Measurements from ENCODE around the gene SGIP1.

SGIP1 gene

GRCh38 chr1:66628926-66629325, 95.0 kb downstream of the SGIP1 start:
- DNase-seq (ENCODE audit: low spot score): no peak
- in situ Hi-C loops (cut with MboI; ENCODE audit: low sequenced_read_pairs, unreplicated experiment): no loop called here
- TF ChIP-seq, protein P1, sequence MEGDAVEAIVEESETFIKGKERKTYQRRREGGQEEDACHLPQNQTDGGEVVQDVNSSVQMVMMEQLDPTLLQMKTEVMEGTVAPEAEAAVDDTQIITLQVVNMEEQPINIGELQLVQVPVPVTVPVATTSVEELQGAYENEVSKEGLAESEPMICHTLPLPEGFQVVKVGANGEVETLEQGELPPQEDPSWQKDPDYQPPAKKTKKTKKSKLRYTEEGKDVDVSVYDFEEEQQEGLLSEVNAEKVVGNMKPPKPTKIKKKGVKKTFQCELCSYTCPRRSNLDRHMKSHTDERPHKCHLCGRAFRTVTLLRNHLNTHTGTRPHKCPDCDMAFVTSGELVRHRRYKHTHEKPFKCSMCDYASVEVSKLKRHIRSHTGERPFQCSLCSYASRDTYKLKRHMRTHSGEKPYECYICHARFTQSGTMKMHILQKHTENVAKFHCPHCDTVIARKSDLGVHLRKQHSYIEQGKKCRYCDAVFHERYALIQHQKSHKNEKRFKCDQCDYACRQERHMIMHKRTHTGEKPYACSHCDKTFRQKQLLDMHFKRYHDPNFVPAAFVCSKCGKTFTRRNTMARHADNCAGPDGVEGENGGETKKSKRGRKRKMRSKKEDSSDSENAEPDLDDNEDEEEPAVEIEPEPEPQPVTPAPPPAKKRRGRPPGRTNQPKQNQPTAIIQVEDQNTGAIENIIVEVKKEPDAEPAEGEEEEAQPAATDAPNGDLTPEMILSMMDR (IDR thresholded peaks at IDR 0.05; ENCODE audit: borderline replicate concordance, control extremely low read depth, extremely low read depth, insufficient read depth, missing control alignments): no peak

DNA sequence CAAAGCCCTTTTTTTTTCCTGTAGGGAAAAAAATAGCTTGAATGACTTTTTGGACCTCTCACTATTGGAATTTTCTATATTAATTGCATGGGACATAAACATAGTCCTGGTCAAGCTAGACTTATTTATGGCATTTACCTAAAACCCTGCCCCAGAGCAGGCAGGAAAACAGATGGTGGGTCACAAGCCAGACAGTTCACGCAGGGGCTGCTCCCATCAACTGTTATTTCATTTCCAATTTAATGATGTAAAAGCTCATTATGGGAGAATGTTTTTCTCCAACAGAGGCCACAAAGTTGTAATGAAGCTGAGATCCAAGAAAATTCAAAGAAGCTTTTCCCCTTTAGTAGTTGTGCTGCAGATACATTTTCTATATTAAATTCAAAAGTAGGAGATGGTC, 99.2 kb downstream of the SGIP1 start:
- in situ Hi-C loops (cut with MboI; ENCODE audit: low sequenced_read_pairs, unreplicated experiment): no loop called here
- DNase-seq (ENCODE audit: low spot score): no peak
- TF ChIP-seq, protein P1 (IDR thresholded peaks at IDR 0.05; ENCODE audit: borderline replicate concordance, control extremely low read depth, extremely low read depth, insufficient read depth, missing control alignments): no peak

- TF ChIP-seq, protein P1 (IDR thresholded peaks at IDR 0.05; ENCODE audit: borderline replicate concordance, control extremely low read depth, extremely low read depth, insufficient read depth, missing control alignments): no peak
- in situ Hi-C loops (cut with MboI; ENCODE audit: low sequenced_read_pairs, unreplicated experiment): no loop called here
- no peak for DNase-seq (ENCODE audit: low spot score)
These were observed 103.2 kb downstream of the SGIP1 start for GRCh38 chr1:66637146-66637545.

- in situ Hi-C loops (cut with MboI; ENCODE audit: low sequenced_read_pairs, unreplicated experiment): no loop called here
- TF ChIP-seq, protein P1 (IDR thresholded peaks at IDR 0.05; ENCODE audit: borderline replicate concordance, control extremely low read depth, extremely low read depth, insufficient read depth, missing control alignments): no peak
- DNase-seq (ENCODE audit: low spot score): no peak
These were observed 108.0 kb downstream of the SGIP1 start for GRCh38 chr1:66641891-66642473.

DNA sequence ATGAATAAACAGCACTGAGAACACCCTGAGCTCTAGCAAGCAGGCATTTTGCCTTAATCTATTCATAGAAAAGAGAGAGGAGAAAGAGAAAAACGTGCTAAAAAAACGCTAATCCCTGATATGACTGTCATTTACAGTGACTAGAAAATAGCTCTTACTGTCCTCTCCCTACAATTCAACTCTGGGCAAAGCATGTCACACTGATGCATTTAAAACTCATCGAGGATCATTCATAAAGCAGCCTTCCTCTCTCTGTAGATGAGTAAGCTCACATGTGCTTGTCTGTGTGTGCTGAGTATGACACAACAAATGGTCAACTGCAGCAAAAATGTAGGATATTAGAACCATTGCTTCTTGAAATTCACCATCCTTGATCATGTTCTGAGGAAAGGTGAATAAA, 109.0 kb downstream of the SGIP1 start:
- TF ChIP-seq, protein P1 (IDR thresholded peaks at IDR 0.05; ENCODE audit: borderline replicate concordance, control extremely low read depth, extremely low read depth, insufficient read depth, missing control alignments): no peak
- no peak for DNase-seq (ENCODE audit: low spot score)
- in situ Hi-C loops (cut with MboI; ENCODE audit: low sequenced_read_pairs, unreplicated experiment): no loop called here

DNA sequence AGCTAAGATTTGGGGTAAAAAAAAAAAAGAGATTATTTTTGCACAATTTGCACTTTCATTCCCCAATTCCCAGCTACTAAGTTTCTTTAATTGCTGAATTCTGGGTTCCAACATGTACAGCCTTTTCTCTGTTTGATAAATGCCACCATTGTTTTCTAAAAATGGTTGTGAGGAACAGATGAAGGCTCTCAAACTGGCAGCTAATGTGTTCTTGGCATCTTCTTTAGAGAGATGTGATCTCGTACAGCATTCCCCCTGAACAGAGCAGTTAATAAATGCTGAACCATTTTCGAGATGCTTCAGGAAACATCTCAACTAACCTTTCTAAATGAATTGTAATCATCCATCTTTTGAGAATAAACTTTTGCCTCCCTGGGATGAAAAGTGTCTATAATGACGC, 110.4 kb downstream of the SGIP1 start:
- TF ChIP-seq, protein P1 (IDR thresholded peaks at IDR 0.05; ENCODE audit: borderline replicate concordance, control extremely low read depth, extremely low read depth, insufficient read depth, missing control alignments): no peak
- DNase-seq (ENCODE audit: low spot score): no peak
- in situ Hi-C loops (cut with MboI; ENCODE audit: low sequenced_read_pairs, unreplicated experiment): no loop called here

Measured in GM13976 (cell line).